D721Med (cell line): ENCODE results near the gene PIGU.

ENCODE experiments used
- DNase-seq: peaks from one replicate; pipeline ENCODE4 v3.0.0; 2011; ENCODE audit warnings: low spot score; ENCODE audit not compliant: insufficient read length
- FAIRE-seq: peaks from 2 replicates; lab custom pipeline; 2011; peaks lifted over from hg19 to GRCh38; lab: Jason Lieb, UNC
- TF ChIP-seq, protein P1 (sequence below): IDR thresholded peaks from 2 replicates; pipeline ENCODE4 v1.5.1; 2012; ENCODE audit warnings: mild to moderate bottlenecking, control low read depth; ENCODE audit not compliant: insufficient read depth; ENCODE audit errors: missing control alignments

The PIGU gene

DNA sequence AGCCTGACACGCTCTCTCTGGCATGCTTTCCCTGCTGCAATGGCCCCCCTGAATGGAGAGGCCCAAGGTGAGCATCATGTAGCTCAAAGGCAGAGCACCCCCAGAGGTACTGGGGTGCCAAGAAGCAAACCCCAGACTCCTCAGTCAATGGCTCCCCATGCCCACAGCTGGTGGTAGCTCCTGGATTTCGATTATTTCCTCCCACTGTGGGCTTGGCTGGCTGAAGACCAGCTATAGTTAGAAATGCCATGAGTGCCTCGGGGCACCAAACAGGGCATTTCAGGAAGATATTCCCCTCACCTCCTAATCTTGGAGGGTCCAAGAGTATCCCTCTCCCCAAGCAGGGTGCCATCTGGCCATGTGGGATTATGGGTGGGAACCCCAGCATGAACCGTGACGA lies 101.6 kb downstream of the PIGU start:
- TF ChIP-seq, protein P1, sequence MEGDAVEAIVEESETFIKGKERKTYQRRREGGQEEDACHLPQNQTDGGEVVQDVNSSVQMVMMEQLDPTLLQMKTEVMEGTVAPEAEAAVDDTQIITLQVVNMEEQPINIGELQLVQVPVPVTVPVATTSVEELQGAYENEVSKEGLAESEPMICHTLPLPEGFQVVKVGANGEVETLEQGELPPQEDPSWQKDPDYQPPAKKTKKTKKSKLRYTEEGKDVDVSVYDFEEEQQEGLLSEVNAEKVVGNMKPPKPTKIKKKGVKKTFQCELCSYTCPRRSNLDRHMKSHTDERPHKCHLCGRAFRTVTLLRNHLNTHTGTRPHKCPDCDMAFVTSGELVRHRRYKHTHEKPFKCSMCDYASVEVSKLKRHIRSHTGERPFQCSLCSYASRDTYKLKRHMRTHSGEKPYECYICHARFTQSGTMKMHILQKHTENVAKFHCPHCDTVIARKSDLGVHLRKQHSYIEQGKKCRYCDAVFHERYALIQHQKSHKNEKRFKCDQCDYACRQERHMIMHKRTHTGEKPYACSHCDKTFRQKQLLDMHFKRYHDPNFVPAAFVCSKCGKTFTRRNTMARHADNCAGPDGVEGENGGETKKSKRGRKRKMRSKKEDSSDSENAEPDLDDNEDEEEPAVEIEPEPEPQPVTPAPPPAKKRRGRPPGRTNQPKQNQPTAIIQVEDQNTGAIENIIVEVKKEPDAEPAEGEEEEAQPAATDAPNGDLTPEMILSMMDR: no peak
- DNase-seq: no peak
- FAIRE-seq: no peak

DNA sequence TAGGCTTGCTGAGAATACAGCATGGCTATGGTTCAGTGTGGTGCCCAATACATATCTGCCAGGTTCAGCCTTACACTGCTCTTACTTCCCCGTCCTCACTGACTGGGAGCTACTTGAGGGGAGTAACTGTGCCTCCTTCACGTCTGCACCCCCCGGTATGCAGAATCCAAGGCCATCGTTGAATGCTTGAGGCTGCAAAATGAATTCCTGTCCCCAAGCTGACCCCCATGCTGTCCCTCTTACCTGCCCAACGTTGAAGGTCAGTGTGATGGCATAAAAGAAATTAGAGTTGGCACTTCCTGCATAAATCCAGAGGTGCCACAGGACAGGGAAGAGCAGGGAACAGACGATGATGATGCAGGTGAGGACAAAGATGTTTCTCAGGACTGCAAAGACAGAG lies 102.0 kb downstream of the PIGU start:
- FAIRE-seq: no peak
- no peak for DNase-seq
- TF ChIP-seq, protein P1: no peak

DNA sequence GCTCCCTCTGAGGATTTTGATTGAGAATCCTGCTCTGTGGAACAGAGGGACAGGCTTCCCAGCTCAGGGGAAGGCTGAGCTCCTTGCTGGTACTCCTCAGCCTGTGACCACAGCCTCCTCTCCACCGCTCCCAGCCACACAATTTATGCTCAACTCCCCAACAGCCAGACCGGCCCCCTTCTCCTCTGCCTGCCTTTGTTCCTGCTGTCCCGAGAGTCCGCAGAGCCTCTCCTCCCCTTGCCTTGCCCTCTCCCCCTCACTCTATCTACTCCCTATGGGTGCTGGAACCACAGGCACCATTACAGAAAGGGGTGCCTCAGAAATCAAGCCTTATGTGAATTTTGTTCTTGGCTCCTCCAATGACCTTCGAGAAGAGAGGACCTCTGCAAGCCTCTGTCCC lies 102.5 kb downstream of the PIGU start:
- DNase-seq (no peak), FAIRE-seq (no peak)
- TF ChIP-seq, protein P1: no peak

DNA sequence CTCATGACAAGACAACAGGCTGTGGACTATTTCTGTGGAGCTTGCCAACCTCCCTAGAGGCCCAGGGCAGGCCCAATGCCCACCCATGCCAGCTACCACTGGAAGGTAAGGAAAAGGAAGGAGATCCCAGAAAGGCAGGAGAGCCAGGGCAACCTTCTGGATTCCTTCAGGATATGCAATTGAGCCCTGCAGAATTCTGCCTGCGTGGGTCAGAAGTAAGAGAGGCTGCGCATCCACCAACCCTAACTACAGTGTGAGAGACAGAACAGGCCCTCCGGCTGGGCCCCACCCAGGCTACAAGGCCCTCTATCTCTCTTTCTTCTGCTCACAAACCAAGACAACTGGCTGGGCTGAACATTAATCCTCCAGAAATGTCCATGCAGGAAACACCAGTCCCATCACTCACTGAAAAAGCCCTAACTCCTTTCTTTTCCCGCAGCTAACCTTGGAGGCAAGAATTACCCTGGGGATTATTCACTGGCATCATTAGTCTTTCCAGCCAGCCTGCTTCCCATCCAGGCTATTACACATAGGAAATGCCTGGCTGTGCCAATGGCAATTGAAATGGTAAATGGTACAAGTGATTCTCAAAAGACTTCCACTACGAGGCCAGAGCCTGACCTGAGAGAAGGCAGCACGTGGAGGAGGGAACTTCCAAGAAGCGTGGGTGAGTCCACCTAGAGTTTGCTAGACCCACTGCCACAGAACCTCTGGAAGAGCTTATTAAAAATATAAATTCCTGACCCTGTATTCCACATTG lies 103.2 kb downstream of the PIGU start:
- TF ChIP-seq, protein P1: no peak
- DNase-seq (no peak), FAIRE-seq (no peak)

DNA sequence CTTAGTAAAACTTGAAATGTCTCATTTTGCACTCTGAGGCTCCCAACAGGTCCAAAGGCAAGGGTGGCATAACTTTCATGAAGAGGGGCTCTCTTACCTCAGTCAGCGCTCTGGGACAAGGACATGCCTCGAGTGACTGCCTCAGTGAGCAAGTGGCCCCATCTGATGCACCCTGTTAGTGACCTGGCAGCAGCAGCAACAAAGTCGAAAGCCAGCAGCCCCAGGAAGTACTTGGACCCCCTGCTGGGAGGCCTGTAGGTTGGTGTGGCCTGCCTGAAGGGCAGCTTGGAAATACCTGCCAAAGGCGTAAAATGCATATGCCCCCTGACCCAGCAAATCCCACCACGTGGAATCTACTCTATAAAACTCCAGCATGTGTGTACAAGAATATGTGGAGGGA lies 105.1 kb downstream of the PIGU start:
- TF ChIP-seq, protein P1: no peak
- DNase-seq: no peak
- no peak for FAIRE-seq

DNA sequence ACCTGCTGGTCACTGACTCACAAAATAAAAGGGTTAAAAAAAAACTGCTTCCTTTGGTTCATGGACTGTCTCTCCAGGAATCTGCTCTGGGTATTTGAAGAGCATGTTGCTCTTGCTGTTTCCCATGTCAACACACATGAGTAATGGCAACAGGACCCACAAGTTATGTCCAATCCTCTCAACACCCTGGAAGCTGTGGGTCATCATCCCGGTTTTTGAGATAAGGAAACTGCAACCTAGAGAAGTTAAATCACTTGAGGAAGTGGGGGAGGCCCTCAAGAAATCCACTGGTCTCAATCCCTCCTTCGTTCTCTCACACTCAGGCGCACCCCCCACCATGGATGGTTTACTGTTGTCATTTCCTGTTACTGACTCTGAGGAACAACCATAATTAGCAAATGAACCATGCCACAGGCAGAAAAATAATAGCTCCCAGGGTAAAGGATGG lies 106.0 kb downstream of the PIGU start:
- FAIRE-seq (no peak), DNase-seq (no peak)
- TF ChIP-seq, protein P1: no peak

DNA sequence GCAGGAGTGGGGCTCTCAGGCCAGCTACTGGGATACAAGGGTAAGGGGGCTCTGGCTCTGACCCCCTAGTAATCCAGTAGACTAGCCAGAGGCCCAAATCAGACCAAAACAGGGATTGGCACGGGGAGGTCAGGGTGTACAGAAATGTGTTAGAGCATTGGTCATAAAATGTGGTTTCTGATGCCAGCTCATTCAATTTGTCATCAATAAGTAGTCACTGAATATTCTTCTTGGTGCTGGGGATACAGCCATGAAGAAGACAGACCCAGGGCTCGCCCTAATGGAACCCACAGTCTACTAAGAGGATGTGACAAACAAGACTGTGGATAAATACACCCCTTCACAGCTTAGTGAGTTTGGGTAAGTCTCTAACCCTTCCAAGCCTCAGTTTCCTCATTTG lies 107.3 kb downstream of the PIGU start:
- no peak for DNase-seq
- FAIRE-seq: no peak
- TF ChIP-seq, protein P1: no peak
